Smooth muscle cell (in vitro differentiated cells): ENCODE measurements around the gene SYT2. TPM values are rescaled to one million over a fixed set of nuclear protein-coding genes. Genes with fewer than 3 reads are reported as not detected.
A peak's percentile ranks its signal among the peaks of the same experiment; 100 is the strongest.

Source experiments
- DNase-seq: peaks from one replicate; lab custom pipeline; 2025; ENCODE audit not compliant: unreplicated experiment; lab: John Stamatoyannopoulos, UW
- H2AFZ ChIP-seq: fragments of 200-600 bp; sonication (generic); 2 replicates; pipeline ENCODE4 v1.6.0; 2016; ENCODE audit warnings: antibody characterized with exemption, low read depth, mild to moderate bottlenecking
- H3F3A ChIP-seq: fragments of 200-600 bp; sonication (generic); 2 replicates; pipeline ENCODE4 v1.6.0; 2017; ENCODE audit warnings: antibody characterized with exemption, low read depth
- H3K27ac ChIP-seq: fragments of 200-600 bp; sonication (generic); 2 replicates; pipeline ENCODE4 v1.5.1; 2016; ENCODE audit warnings: low read depth, mild to moderate bottlenecking
- H3K27me3 ChIP-seq: fragments of 200-600 bp; sonication (generic); 2 replicates; pipeline ENCODE4 v1.6.1; 2016; ENCODE audit warnings: low read depth, mild to moderate bottlenecking
- H3K36me3 ChIP-seq: fragments of 200-600 bp; sonication (generic); 2 replicates; pipeline ENCODE4 v1.5.1; 2016; ENCODE audit warnings: low read depth
- H3K4me1 ChIP-seq: fragments of 200-600 bp; sonication (generic); 2 replicates; pipeline ENCODE4 v1.5.1; 2016; ENCODE audit warnings: low read depth
- H3K4me2 ChIP-seq: fragments of 200-600 bp; sonication (generic); 2 replicates; pipeline ENCODE4 v1.6.0; 2016; ENCODE audit warnings: mild to moderate bottlenecking
- H3K4me3 ChIP-seq: fragments of 200-600 bp; sonication (generic); 2 replicates; pipeline ENCODE4 v1.5.1; 2016; ENCODE audit warnings: mild to moderate bottlenecking
- H3K79me2 ChIP-seq: fragments of 200-600 bp; sonication (generic); 2 replicates; pipeline ENCODE4 v1.6.0; 2016; ENCODE audit warnings: low read depth, mild to moderate bottlenecking
- H3K9ac ChIP-seq: fragments of 200-600 bp; sonication (generic); 2 replicates; pipeline ENCODE4 v1.6.0; 2016; ENCODE audit warnings: low read depth
- H3K9me3 ChIP-seq: fragments of 200-600 bp; sonication (generic); replicated peaks from 2 replicates; pipeline ENCODE4 v1.5.1; 2016; ENCODE audit warnings: low read depth
- H4K20me1 ChIP-seq: fragments of 200-600 bp; sonication (generic); 2 replicates; pipeline ENCODE4 v1.6.0; 2016; ENCODE audit warnings: low read depth
- WGBS: methylation state at CpG from one replicate; pipeline ENCODE4 v1.1.7; 2016; ENCODE audit warnings: low lambda C conversion rate; 5-methylcytosine and 5-hydroxymethylcytosine counted together
- polyA plus RNA-seq: library from polyadenylated mRNA; unstranded; fragments of >200 nt; fragmentation: Nextera tagmentation; extraction: Ambion mirVana; gene quantifications from 2 replicates; pipeline ENCODE4 v1.2.1, GENCODE V29; 2016
- total RNA-seq: library from RNA; depleted of rRNA; stranded (reverse); fragments of >200 nt; gene quantifications from 2 replicates; pipeline ENCODE4 v1.2.3, GENCODE V29; 2014
- TF ChIP-seq, protein P1 (sequence below): fragments of 200-600 bp; sonication (generic); IDR thresholded peaks from 2 replicates; pipeline ENCODE4 v1.5.1; 2017; ENCODE audit warnings: borderline replicate concordance, mild to moderate bottlenecking, antibody characterized with exemption; ENCODE audit not compliant: insufficient read depth, poor library complexity, severe bottlenecking

Gene SYT2
- total and polyA plus RNA-seq, 2 experiments from 2014 or later = not detected

DNA sequence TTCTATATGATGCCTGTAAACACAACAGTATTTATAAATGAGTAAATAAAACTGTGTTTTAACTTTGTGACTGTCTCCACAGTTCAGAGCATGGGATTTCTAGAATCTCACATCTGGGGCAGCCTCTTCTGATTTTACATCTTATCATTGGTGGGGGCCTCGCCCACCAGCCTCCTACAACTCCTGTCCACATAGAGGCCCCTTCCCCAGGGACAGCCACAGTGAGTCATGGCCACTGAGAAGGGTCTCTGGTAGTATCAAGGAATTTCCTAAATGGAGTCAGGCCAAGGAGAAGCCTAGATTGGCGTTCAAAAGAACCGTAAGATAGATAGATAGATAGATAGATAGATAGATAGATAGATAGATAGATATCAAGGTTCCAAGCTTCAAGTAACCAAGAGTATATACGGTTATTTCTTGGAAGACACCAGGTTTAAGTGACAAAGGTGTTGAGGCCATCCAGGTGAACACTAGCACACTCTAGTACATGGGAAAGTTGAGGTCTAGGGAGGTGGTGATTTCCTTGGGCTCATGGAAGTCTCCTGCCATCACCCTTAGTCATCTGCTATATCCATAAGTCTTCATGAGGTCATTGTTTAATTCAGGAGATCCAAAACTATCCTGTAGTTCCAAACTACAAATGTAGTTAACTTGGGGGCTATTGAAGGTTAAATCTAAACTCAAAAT, 121.6 kb downstream of the SYT2 start:
- Histone ChIP-seq H4K20me1 (no peaks in the 10 kb centered on the region), H2AFZ (no peak overlapping the region), H3K4me3 (no peak overlapping the region), H3K27ac (peak overlapping the region; percentile 89), H3K4me1 (peaks cover 30% of the 10 kb centered on the region), H3K36me3 (no peaks in the 10 kb centered on the region), H3K79me2 (no peaks in the 10 kb centered on the region), H3K4me2 (peak overlapping the region; percentile 48), H3K27me3 (no peaks in the 10 kb centered on the region), H3K9me3 (no peaks in the 10 kb centered on the region), H3K9ac (peak overlapping the region; percentile 61), H3F3A (peaks cover 28% of the 10 kb centered on the region)
- TF ChIP-seq, protein P1, sequence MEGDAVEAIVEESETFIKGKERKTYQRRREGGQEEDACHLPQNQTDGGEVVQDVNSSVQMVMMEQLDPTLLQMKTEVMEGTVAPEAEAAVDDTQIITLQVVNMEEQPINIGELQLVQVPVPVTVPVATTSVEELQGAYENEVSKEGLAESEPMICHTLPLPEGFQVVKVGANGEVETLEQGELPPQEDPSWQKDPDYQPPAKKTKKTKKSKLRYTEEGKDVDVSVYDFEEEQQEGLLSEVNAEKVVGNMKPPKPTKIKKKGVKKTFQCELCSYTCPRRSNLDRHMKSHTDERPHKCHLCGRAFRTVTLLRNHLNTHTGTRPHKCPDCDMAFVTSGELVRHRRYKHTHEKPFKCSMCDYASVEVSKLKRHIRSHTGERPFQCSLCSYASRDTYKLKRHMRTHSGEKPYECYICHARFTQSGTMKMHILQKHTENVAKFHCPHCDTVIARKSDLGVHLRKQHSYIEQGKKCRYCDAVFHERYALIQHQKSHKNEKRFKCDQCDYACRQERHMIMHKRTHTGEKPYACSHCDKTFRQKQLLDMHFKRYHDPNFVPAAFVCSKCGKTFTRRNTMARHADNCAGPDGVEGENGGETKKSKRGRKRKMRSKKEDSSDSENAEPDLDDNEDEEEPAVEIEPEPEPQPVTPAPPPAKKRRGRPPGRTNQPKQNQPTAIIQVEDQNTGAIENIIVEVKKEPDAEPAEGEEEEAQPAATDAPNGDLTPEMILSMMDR = no peak
- DNase-seq = no peak
- WGBS = 70% methylated on average over 4 of the region's 4 CpGs

DNA sequence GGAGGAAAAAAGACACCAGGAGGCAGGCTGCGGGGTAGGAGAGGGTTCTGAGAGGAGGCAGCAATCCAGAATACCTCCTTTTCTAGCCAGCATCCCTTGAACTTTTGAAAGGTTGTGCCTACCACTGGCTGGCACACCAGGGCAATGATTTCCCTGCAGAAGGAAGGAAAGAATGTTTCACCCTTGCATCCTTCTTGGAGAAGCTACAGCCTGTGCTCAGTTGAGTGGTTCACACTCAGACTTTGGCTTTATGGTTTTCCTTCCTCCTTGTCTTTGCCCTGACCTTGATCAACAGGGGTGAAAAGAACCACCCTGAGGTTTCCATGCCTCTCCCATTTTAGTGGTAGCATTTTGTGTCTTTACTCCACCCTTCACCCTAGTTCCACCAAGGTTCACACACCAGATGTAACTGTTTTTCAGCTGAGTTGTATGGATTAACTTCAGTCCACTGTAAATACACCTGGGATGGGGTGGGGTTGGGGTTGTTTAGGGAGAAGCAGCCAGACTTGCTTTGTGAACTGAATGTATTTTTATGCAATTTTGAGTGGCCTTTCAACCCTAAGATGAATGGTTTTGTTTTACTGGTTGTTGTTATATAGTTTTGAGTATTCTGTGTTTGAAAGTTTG, 122.3 kb downstream of the SYT2 start:
- Histone ChIP-seq H3K4me2 (peak overlapping the region; percentile 48), H3K79me2 (no peaks in the 10 kb centered on the region), H2AFZ (no peak overlapping the region), H4K20me1 (no peaks in the 10 kb centered on the region), H3K4me3 (no peak overlapping the region), H3F3A (peaks cover 28% of the 10 kb centered on the region), H3K4me1 (peaks cover 30% of the 10 kb centered on the region), H3K9ac (peak overlapping the region; percentile 61), H3K27ac (peak overlapping the region; percentile 89), H3K36me3 (no peaks in the 10 kb centered on the region), H3K27me3 (no peaks in the 10 kb centered on the region), H3K9me3 (no peaks in the 10 kb centered on the region)
- no peak for DNase-seq
- WGBS = 50% methylated on average over 1 of the region's 1 CpG
- TF ChIP-seq, protein P1 = no peak

DNA sequence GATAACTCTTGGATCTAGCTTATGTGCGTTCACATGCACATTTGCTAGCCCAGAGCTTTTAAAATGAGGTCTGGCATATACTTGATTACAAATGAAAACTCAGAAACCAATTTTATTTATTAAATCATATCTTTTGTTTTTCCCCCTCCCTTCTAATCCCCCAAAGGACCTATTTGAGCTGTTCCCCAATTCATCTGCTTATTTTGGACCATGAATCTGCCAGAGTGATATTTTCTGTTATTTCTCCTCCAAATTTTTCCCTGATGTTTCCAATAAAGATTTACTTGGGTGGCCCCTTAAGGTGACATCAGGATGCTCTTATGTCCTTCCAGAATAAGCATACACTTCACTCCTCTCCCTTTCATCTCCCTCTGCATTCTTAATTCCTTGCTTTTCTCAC, 123.4 kb downstream of the SYT2 start:
- Histone ChIP-seq H3K4me2 (peak overlapping the region; percentile 11), H2AFZ (no peak overlapping the region), H3F3A (peaks cover 28% of the 10 kb centered on the region), H3K27ac (no peak overlapping the region), H3K9ac (peak overlapping the region; percentile 37), H3K9me3 (no peaks in the 10 kb centered on the region), H3K79me2 (no peaks in the 10 kb centered on the region), H3K27me3 (no peaks in the 10 kb centered on the region), H3K4me1 (peaks cover 30% of the 10 kb centered on the region), H3K4me3 (no peak overlapping the region), H4K20me1 (no peaks in the 10 kb centered on the region), H3K36me3 (no peaks in the 10 kb centered on the region)
- TF ChIP-seq, protein P1 = no peak
- 91% methylated on average over 1 of the region's 1 CpG for WGBS
- DNase-seq = no peak
